ENCODE measurements around the gene KCNA10.
"Not testable (repeated sequence)": the region's sequence is repeated elsewhere in the genome, so short reads cannot be mapped to it uniquely, and the experiment has no call there.

KCNA10 gene

GRCh38 chr1:110533230-110533629 lies 14.3 kb upstream of the KCNA10 start:
- DNase-seq (ENCODE audit: low spot score): no peak

GRCh38 chr1:110529011-110529410 lies 10.0 kb upstream of the KCNA10 start:
- no peak for DNase-seq (ENCODE audit: low spot score)

GRCh38 chr1:110526201-110526780 lies 7.3 kb upstream of the KCNA10 start:
- DNase-seq (ENCODE audit: low spot score): no peak

- DNase-seq (ENCODE audit: low spot score): no peak
Observed at GRCh38 chr1:110525249-110525595, 6.2 kb upstream of the KCNA10 start.

- no peak for DNase-seq (ENCODE audit: low spot score)
Observed at GRCh38 chr1:110524311-110525248, 5.6 kb upstream of the KCNA10 start.

GRCh38 chr1:110523011-110523410 lies 4.0 kb upstream of the KCNA10 start:
- no peak for DNase-seq (ENCODE audit: low spot score)

GRCh38 chr1:110522560-110522959 lies 3.6 kb upstream of the KCNA10 start:
- DNase-seq (ENCODE audit: low spot score): no peak

- no peak for DNase-seq (ENCODE audit: low spot score)
Observed at GRCh38 chr1:110520827-110521226, 1.9 kb upstream of the KCNA10 start.

DNA sequence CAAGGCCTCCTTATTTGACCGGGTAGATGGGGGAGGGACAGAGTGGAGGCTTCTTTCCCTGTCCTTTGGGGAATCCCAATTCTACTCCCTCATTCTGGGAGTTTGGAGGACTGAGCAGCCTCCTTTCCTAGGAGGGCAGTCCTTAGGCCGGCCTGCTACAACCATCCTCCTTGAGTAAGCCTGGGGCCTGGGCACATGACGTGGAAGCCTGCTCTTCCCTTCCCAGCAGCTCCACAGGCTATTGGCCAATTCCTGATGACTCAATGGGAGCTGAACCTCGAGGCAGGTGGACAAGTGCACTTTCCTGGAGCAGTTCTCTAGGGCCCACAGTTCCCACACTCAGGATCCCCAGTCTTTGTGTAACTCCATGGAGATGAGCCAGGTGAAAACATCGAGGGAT lies 3.1 kb downstream of the KCNA10 start:
- no peak for DNase-seq (ENCODE audit: low spot score)

DNA sequence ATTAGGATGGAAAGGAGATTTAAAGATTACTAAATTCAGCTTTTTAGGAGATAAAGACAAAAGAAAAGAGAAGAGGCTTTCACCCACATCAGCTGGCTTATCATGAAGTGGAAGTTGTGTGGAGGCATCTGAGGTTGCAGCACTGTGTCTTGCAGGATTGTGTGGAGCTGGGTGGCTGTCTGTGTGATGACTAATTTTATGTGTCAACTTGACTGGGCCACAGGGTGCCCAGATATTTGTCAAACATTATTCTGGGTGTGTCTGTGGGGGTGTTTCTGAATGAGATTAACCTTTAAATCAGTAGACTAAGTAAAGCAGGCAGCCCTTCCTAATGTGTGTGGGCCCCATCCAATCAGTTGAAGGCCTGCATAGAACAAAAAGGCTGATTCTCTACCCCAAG lies 3.9 kb downstream of the KCNA10 start:
- DNase-seq (ENCODE audit: low spot score): no peak

- no peak for DNase-seq (ENCODE audit: low spot score)
Observed at GRCh38 chr1:110513511-110513910, 5.5 kb downstream of the KCNA10 start.

GRCh38 chr1:110511436-110511835 lies 7.5 kb downstream of the KCNA10 start:
- no peak for DNase-seq (ENCODE audit: low spot score)

DNA sequence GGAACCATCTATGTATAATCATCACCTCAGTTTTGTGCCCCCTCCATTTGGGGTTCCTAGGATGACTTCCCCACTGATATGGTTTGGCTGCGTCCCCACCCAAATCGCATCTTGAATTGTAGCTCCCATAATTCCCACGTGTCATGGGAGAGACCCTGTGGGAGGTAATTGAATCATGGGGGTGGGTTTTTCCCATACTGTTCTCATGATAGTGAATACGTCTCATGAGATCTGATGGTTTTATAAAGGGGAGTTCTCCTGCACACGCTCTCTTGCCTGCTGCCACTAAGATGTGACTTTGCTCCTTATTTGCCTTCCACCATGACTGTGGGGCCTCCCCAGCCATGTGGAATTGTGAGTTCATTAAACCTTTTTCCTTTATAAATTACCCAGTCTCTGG lies 8.1 kb downstream of the KCNA10 start:
- DNase-seq (ENCODE audit: low spot score): not testable (repeated sequence)

DNA sequence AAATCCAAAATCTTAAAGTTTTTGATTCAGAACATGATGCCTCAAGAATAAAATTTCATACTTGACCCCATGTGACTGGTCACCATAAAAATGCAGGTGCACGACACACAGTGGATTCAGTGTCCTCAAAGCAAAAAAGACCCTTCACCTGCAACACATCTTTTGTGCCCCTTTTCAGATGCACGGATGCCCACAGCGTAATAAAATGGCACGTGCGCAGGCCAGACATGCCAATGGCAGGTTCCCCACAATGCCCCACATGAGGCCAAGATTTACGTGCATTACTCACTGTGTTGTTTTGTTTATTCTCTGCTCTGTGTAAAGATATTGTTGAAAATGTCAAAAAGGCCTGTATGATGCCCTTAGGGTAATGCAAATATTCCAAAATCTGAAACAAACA lies 9.3 kb downstream of the KCNA10 start:
- no peak for DNase-seq (ENCODE audit: low spot score)

- no peak for DNase-seq (ENCODE audit: low spot score)
Observed at GRCh38 chr1:110508028-110508940, 10.7 kb downstream of the KCNA10 start.

GRCh38 chr1:110506541-110506940 lies 12.4 kb downstream of the KCNA10 start:
- DNase-seq (ENCODE audit: low spot score): no peak

GRCh38 chr1:110505596-110505995 lies 13.4 kb downstream of the KCNA10 start:
- no peak for DNase-seq (ENCODE audit: low spot score)

DNA sequence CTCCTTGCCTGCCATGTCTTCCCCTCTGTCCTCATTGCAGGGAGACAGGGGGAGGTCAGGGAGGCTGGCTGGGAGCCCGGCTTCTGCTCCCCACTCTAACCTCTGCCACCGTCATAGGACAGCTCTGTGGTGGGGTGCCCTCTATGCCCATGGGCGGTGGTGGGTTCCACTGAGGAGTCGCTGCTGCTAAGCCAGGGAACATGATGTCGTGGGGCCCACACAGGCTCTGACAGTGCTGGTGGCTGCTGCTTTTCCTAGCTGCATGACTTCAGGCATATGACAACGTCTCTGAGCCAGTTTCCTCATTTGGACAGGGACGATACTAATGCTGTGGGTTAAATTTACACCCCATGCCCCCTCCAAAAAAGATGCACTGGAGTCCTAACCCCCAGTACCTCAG lies 14.7 kb downstream of the KCNA10 start:
- DNase-seq (ENCODE audit: low spot score): no peak

DNA sequence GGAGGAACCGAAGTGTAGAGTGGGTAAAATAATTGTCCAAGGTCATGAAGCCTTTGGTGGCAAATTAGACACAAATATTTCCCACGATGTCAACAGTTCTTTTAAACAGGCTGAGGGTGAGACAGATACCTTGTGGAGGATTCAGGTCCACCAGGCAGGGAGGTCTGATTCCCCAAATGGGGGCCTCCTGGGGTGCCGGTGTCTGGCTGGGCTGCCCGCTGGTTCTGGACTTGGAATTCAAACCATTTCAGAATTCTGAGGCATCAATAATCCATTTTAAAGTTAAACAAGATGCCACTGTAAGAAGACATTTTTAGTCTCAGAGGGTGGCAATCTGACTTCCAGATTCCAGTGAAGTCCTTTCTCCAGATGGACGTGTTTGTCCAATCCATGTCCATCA lies 15.5 kb downstream of the KCNA10 start:
- no peak for DNase-seq (ENCODE audit: low spot score)

DNA sequence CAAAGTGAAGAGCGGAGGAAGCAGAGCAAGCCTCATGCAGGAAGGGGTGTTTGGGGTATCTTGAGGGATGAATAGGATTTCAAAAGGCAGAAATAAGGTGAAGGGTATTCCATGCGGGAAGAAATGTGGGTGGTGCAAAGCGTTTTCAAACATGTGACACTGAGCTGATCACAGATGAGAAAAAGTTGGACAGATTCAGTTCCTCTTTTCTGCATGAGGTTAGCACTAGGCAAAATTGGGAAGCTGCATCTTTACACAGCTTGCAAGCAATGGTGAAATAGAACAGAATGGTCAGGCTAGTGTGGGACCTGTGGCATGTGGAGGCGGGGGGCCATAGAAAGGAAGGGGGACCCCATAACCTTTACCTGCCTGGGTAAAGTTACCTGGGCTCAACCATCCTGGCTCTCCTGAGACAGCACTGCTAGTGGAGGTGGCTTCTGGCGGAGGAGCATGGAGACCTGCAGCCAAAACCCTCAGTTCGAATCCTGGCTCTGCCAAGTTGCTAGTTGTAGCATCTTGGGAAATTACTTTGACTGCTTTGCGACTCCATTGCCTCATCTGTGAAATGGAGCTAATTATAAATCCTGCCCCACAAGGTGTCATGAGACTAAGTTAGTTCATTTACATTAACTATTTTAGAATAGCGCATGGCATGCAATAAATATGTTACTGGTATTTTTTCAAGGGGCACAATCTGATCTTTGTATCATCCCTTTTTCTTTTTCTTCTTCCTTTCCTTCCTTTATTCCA lies 16.4 kb downstream of the KCNA10 start:
- DNase-seq (ENCODE audit: low spot score): no peak

- DNase-seq (ENCODE audit: low spot score): no peak
Observed at GRCh38 chr1:110501488-110502132, 17.4 kb downstream of the KCNA10 start.
